Measurements from ENCODE around the gene CNTFR. TPM values are rescaled to one million over a fixed set of nuclear protein-coding genes. Genes with fewer than 3 reads are reported as not detected.

The CNTFR gene
- total and polyA plus RNA-seq, 2 of the 8 experiments (the other 6 are each of a cell fraction or from before 2014, with no cell fraction given): 1.2 to 4.2 TPM

GRCh38 chr9:34620061-34620994 is 30.8 kb upstream of the CNTFR start, which contains the start of gene DCTN3 (continued):
- TF ChIP-seq CHD7 (IDR thresholded peaks at IDR 0.05; ENCODE audit: insufficient replicate concordance, low read length) (no peak), SUZ12 (IDR thresholded peaks at IDR 0.05; ENCODE audit: low read length) (no peak), PHF8 (conservative IDR thresholded peaks at IDR 0.05; ENCODE audit: low read depth, low read length) (peak; percentile 44; the same call in 1 of the 2 replicates), KDM4A (IDR thresholded peaks at IDR 0.05; ENCODE audit: low read depth, low read length, severe bottlenecking) (peak; percentile 83), SP2 (IDR thresholded peaks at IDR 0.05; ENCODE audit: low read length) (peak; percentile 33), SIN3A (conservative IDR thresholded peaks at IDR 0.05 in 1 of 2, IDR thresholded peaks at IDR 0.05 in 1 of 2; ENCODE audit: low read depth in 1 of 2, low read length in 2 of 2) (peak; percentile 78 to 98; a peak in 3 of 4 replicates), GABPA (IDR thresholded peaks at IDR 0.05; ENCODE audit: borderline replicate concordance, insufficient read depth, low read length) (peak; percentile 92; the same call in 1 of the 2 replicates), HDAC2 (IDR thresholded peaks at IDR 0.05; ENCODE audit: borderline replicate concordance in 1 of 2, low read depth in 2 of 2, low read length in 2 of 2) (no peak)

All from H1 (cell line).